ENCODE results near the gene GRK5.

DNA sequence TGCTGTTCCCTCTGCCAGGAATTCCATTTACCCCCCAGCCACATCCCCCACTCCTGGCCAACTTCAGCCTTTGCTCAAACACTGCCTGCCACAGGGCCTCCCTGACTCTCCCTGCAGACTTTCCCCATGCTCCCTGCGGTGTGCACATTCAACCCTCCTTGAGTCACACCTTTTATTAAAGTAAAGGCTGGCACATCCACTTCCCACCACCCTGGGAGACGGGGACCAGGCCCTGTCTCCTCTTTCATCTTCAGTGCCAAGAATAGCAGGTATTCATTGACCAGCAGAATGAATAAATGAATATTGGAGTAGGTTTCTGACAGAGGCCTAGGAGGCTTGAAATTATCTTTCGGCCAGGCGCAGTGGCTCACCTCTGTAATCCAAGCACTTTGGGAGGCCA lies 91.4 kb downstream of the GRK5 start:
- TF ChIP-seq, protein P1, sequence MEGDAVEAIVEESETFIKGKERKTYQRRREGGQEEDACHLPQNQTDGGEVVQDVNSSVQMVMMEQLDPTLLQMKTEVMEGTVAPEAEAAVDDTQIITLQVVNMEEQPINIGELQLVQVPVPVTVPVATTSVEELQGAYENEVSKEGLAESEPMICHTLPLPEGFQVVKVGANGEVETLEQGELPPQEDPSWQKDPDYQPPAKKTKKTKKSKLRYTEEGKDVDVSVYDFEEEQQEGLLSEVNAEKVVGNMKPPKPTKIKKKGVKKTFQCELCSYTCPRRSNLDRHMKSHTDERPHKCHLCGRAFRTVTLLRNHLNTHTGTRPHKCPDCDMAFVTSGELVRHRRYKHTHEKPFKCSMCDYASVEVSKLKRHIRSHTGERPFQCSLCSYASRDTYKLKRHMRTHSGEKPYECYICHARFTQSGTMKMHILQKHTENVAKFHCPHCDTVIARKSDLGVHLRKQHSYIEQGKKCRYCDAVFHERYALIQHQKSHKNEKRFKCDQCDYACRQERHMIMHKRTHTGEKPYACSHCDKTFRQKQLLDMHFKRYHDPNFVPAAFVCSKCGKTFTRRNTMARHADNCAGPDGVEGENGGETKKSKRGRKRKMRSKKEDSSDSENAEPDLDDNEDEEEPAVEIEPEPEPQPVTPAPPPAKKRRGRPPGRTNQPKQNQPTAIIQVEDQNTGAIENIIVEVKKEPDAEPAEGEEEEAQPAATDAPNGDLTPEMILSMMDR (IDR thresholded peaks at IDR 0.05), result no peak
- TF ChIP-seq POLR2A (IDR thresholded peaks at IDR 0.05), result no peak

All from tibial nerve (tissue), 3 donors.